ENCODE data around the gene CEP97.
"Not testable (repeated sequence)": the region's sequence is repeated elsewhere in the genome, so short reads cannot be mapped to it uniquely, and the experiment has no call there.

The CEP97 gene, protein sequence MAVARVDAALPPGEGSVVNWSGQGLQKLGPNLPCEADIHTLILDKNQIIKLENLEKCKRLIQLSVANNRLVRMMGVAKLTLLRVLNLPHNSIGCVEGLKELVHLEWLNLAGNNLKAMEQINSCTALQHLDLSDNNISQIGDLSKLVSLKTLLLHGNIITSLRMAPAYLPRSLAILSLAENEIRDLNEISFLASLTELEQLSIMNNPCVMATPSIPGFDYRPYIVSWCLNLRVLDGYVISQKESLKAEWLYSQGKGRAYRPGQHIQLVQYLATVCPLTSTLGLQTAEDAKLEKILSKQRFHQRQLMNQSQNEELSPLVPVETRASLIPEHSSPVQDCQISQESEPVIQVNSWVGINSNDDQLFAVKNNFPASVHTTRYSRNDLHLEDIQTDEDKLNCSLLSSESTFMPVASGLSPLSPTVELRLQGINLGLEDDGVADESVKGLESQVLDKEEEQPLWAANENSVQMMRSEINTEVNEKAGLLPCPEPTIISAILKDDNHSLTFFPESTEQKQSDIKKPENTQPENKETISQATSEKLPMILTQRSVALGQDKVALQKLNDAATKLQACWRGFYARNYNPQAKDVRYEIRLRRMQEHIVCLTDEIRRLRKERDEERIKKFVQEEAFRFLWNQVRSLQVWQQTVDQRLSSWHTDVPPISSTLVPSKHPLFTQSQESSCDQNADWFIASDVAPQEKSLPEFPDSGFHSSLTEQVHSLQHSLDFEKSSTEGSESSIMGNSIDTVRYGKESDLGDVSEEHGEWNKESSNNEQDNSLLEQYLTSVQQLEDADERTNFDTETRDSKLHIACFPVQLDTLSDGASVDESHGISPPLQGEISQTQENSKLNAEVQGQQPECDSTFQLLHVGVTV

DNA sequence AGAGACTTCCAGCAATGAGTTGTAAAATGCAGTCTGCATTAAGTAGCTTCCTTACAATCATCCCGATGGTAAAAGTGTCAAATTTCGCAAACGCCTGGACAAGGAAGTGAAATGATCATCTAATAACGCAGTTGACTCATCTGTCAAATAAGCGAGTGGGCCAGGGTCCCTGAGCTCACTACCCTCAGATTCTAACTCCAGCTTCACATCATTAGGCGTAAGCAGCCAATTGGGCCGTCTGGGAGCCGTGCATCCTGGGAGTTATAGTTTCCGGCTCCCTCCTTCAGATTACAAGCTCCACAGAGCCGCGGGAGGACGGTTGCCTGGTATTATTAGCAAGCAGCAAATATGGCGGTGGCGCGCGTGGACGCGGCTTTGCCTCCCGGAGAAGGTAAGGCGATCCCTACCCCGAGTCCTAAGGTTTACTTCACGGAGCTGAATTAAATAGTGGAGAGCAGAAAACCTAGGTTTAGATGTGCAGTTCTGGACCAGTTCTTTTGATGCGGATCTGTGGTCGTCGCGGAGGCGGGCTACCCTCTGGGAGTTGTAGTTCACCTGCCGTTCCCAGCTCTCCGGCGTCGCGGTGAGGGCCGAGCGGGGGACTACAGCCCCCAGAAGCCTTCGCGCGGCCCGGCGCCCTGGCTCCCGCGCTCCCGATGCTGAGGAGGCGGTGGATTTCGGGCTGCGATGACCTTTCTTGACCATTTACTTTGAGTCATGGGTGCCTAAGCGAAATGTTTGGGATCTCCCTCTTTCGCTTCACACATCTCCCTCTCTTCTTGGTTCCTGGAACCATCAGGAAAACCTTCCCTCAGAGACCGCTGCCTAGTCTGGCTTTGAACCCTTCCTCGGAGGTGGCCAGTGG lies at the start of gene CEP97:
Gene CEP97 (plus strand): TSS at position 286 of the 865 bp plus-strand sequence. CDS start 63 bp downstream, at position 349.
- Mint-ChIP-seq H3K27me3 (no peaks in the 10 kb centered on the region), H3K36me3 (peaks cover 21% of the 10 kb centered on the region), H3K27ac (peak within 1 kb of the TSS; percentile 94), H3K4me3 (peak within 1 kb of the TSS; percentile 99), H3K4me1 (peaks cover 67% of the 10 kb centered on the region), H3K9me3 (no peaks in the 10 kb centered on the region)
- CTCF ChIA-PET, result interaction anchor here (0.6 to 1.8 kb wide), 6 partner anchors 10 to 55 kb away, joined by 3 to 8 read pairs (median 3); partner anchors contain the start of genes NXPE3 and ZBTB11
- DNase-seq, result peak; percentile 92

DNA sequence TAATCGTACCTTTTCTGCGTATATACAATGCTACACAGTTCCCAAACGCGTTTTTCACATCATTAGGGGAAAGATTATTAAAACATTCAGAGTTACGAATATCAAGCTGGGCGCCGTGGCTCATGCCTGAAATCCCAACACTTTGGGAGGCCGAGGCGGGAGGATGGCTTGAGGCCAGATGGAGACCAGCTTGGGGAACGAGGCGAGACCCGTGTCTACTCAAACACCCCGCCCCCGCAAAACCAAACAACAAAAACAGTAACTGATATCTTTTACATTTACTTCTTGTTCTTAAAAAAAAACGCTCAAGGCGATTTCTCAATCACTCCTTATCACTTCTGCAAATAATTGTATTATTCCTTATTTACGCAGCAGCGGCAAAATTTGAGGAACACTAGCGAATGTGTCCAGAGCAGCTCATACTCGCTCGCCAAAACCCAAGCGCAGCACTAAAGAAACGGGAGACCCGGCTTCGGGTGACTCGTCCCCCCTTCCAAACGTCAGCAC lies 48.7 kb upstream of the CEP97 start:
- DNase-seq, result no peak
- peaks cover 38% of the 10 kb centered on the region for H3K36me3 Mint-ChIP-seq
- H3K9me3 Mint-ChIP-seq, result no peaks in the 10 kb centered on the region
- peak overlapping the region; percentile 96 for H3K4me3 Mint-ChIP-seq
- CTCF ChIA-PET, result interaction anchor here (0.9 to 2.7 kb wide), 7 partner anchors 10 to 549 kb away, joined by 3 to 8 read pairs (median 5); partner anchors contain the start of genes CEP97, PCNP, RPL24 and SENP7
- peaks cover 4% of the 10 kb centered on the region for H3K27me3 Mint-ChIP-seq
- H3K4me1 Mint-ChIP-seq, result peaks cover 46% of the 10 kb centered on the region
- peak overlapping the region; percentile 99 for H3K27ac Mint-ChIP-seq

DNA sequence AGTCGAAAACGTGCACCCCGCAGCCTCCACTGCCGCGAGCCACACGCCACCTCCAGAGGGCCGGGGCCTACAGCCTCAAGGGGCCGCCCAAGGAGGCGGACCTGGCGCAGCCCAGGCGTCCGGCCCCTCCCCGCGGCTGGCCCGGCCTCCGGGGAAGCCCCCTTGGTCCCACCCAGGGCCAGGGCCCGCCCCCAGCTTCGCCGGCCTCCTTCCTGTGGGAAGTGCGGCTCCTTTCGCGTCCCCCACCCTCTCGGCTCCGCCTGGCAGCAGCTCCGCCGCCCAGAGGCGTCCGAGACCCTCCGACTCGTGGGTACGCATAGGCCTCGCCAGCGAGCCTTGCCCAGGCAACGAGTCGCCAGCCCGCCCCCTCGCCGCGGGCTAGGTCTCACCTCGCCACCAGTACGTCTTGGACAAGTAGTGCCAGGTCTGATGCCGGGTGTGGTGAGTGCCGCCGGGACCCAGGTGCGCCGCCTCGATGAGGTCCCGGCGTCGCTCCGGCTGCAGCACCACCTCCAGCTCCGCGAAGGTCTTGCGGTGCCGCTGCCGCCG lies 48.1 kb upstream of the CEP97 start:
- no peaks in the 10 kb centered on the region for H3K9me3 Mint-ChIP-seq
- H3K27ac Mint-ChIP-seq, result peak overlapping the region; percentile 99
- peaks cover 4% of the 10 kb centered on the region for H3K27me3 Mint-ChIP-seq
- DNase-seq, result peak; percentile 96
- H3K4me3 Mint-ChIP-seq, result peak overlapping the region; percentile 96
- peaks cover 49% of the 10 kb centered on the region for H3K4me1 Mint-ChIP-seq
- peaks cover 39% of the 10 kb centered on the region for H3K36me3 Mint-ChIP-seq
- CTCF ChIA-PET, result interaction anchor here (0.9 to 2.7 kb wide), 7 partner anchors 10 to 548 kb away, joined by 3 to 8 read pairs (median 5); partner anchors contain the start of genes CEP97, PCNP, RPL24 and SENP7

DNA sequence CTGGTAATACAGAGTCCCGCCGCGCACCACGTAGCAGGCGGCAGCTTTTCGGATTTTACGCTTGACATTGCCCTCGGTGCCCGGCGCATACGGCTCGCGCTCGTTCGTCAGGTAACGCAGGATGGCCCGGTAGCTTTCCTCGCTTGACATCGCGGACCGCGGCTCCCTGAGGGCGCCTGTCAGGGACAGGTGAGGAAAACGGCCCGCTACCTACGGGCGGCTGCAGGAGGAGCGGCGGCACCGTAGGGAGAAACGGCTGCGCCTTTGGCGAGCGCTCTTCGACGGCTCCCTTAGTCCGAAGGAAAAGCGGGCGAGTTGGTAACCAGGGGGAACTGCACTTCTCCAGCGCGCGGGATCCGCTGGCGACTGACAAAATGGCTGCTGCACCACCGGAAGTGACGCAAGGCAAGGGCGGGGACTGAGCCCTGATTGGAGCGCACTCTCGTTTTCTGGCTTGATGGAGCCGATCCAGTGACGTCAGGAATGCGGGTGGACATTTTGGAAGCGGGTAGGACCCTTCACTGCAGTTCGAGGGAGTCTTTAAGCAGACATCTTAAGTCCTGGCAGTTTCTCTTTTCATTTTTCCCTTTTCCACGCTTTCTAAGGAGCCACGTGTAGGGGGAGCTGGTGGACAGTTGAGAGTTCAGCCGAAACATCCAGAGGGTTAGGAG lies 47.5 kb upstream of the CEP97 start, which contains the start of gene ZBTB11:
Gene ZBTB11 (minus strand): TSS at position 368 of the 671 bp plus-strand sequence. CDS start 218 bp downstream, at position 150.
- H3K9me3 Mint-ChIP-seq, result no peaks in the 10 kb centered on the region
- CTCF ChIA-PET, result interaction anchor here (0.9 to 2.7 kb wide), 7 partner anchors 9 to 548 kb away, joined by 3 to 8 read pairs (median 4); partner anchors contain the start of genes CEP97, PCNP, RPL24 and SENP7
- DNase-seq, result peak; percentile 100
- H3K4me1 Mint-ChIP-seq, result peaks cover 47% of the 10 kb centered on the region
- H3K4me3 Mint-ChIP-seq, result peak within 1 kb of the TSS; percentile 96
- H3K36me3 Mint-ChIP-seq, result peaks cover 41% of the 10 kb centered on the region
- H3K27me3 Mint-ChIP-seq, result peaks cover 4% of the 10 kb centered on the region
- H3K27ac Mint-ChIP-seq, result peak within 1 kb of the TSS; percentile 99

DNA sequence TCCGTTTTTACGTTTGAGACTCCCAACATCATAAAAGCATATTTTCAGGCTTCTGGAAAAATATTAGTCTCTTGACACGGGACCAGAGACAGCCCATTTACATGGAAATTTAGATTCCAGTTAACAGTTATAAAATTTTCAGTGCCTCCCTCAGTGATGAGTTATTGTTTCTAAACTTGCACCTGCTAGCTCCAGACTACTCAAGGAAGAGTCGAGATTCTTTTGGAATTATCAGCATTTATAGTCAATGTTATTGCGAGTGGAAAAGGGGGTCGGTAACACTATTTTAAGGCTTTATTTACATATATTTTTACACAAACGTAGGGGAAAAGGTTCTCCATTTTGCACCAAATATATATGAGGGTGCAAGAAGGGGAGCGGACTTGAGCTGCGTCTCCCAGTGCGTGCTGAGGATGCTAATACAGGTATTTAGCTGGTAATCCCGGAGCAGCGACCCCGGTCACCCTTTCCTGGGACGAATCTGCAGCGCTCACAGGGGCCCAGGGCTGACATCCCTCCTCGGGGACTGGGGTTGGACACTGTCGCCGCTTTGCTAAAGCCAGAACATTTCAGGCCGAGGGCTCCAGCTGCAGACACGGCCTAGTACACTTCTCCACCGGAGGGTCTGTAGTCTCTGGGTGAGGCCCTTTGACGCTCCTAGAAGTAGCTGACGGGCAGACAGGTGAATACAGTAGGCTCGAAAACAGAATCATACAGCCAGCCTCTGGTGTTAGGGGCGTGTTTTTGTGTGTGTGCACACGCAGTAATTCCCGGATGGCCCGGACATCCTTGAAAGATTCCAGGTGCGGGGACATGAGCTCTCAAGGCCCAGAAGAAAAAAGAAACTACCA lies 46.8 kb upstream of the CEP97 start:
- no peak for DNase-seq
- Mint-ChIP-seq H3K4me1 (peaks cover 46% of the 10 kb centered on the region), H3K27me3 (peaks cover 4% of the 10 kb centered on the region), H3K27ac (peak overlapping the region; percentile 99), H3K36me3 (peaks cover 43% of the 10 kb centered on the region), H3K9me3 (no peaks in the 10 kb centered on the region), H3K4me3 (peak overlapping the region; percentile 96)
- CTCF ChIA-PET, result interaction anchor here (1.2 to 2.7 kb wide), 3 partner anchors 8 to 47 kb away, joined by 4 to 8 read pairs (median 6); partner anchors contain the start of genes CEP97 and RPL24

DNA sequence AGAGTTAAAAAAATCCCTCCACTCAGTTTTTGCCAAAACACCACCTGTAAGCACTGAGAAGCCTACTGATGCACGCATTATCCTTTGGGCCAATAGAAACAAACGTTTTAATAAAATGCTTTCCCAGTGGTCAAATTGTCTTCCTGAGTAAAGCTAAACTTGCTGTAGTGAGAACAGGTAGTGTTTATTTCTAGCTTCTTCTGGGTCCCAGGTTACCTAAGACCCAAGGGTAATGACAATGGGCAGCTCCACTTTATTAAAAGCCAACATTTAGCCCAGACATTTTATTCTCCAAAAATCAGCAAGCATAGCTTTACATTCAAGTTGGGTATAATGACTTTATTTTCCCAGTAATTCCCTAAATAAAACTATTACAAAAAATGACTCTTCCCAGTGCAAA lies 45.6 kb upstream of the CEP97 start:
- H3K27me3 Mint-ChIP-seq, result not testable (repeated sequence)
- peaks cover 39% of the 10 kb centered on the region for H3K36me3 Mint-ChIP-seq
- CTCF ChIA-PET, result interaction anchor here (0.9 kb wide), 1 partner anchor 166 kb away, joined by 3 read pairs; the partner anchor contains the start of gene SENP7

DNA sequence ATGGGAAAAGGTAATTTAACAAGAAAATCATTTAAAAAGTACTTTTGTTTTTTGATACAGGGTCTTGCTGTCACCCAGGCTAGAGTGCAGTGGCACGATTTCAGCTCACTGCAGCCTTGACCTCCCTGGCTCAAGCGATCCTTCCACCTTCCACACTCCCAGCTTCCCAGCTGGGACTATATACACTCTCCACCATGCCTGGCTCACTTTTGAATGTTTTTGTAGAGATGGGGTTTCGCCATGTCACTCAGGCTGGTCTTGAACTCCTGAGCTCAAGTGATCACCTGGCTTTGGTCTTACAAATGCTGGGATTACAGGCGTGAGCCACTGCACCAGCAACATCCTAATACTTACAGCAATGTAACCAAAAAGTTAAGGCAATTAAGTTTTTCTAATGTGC lies 43.9 kb upstream of the CEP97 start:
- Mint-ChIP-seq H3K27ac (no peak overlapping the region), H3K4me3 (no peak overlapping the region), H3K27me3 (peaks cover 4% of the 10 kb centered on the region), H3K9me3 (no peaks in the 10 kb centered on the region), H3K4me1 (peaks cover 39% of the 10 kb centered on the region), H3K36me3 (peaks cover 45% of the 10 kb centered on the region)
- CTCF ChIA-PET, result no interaction called here
- DNase-seq, result no peak

More for the DNA sequence above, 45.6 kb upstream of the CEP97 start:
- DNase-seq, H3K27ac Mint-ChIP-seq, H3K9me3 Mint-ChIP-seq, H3K4me3 Mint-ChIP-seq: not testable (repeated sequence)
- peaks cover 43% of the 10 kb centered on the region for H3K4me1 Mint-ChIP-seq

DNA sequence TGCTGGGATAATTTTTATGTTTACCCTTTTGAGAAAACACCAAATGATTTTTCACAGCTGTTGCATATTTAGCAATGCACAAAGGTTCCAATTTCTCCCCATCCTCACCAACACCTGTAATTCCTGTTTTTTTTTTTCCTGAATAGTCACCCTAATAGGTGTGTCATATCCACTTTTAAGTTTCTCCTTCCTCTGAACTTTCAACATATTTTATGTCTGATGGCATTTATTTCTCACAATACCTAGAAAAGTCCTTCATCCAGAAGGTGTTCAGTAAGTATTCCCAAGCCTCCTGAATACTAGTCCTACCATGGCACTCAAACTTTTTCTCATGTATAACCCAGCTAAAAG lies 39.4 kb upstream of the CEP97 start:
- peaks cover 44% of the 10 kb centered on the region for H3K36me3 Mint-ChIP-seq
- CTCF ChIA-PET, result interaction anchor here (1.5 to 2.1 kb wide), 3 partner anchors 8 to 23 kb away, joined by 3 to 6 read pairs (median 6); partner anchors contain the start of gene ZBTB11
- H3K9me3 Mint-ChIP-seq, result no peaks in the 10 kb centered on the region
- H3K4me3 Mint-ChIP-seq, result peak overlapping the region; percentile 97
- H3K27me3 Mint-ChIP-seq, result no peaks in the 10 kb centered on the region
- DNase-seq, result no peak
- peak overlapping the region; percentile 97 for H3K27ac Mint-ChIP-seq
- H3K4me1 Mint-ChIP-seq, result peaks cover 33% of the 10 kb centered on the region

DNA sequence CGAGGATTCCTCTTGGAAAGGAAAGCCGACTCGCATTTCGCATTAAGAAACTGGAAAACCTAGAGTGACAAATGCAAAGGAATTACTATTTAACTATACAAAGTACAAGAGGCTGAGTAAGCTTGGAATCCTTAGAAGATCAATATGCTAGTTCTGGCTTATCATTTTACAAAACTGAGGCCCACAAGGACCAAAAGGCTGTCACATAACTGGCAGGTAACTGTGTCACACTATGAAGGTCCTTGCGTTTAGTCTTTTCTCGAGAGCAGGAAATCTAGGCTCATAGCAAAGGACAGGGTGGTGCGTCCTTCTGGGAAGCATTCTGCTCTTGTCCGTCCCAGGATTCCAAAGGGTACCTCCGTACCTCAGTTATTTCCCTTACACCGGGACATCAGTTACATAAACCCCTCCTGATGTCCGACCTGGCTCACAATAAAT lies 38.5 kb upstream of the CEP97 start:
- Mint-ChIP-seq H3K27me3 (no peaks in the 10 kb centered on the region), H3K4me1 (peaks cover 38% of the 10 kb centered on the region), H3K27ac (peak overlapping the region; percentile 97), H3K36me3 (peaks cover 37% of the 10 kb centered on the region), H3K4me3 (peak overlapping the region; percentile 97), H3K9me3 (no peaks in the 10 kb centered on the region)
- no peak for DNase-seq
- CTCF ChIA-PET, result interaction anchor here (1.5 to 2.1 kb wide), 2 partner anchors 8 to 10 kb away, joined by 6 read pairs; partner anchors contain the start of gene ZBTB11

DNA sequence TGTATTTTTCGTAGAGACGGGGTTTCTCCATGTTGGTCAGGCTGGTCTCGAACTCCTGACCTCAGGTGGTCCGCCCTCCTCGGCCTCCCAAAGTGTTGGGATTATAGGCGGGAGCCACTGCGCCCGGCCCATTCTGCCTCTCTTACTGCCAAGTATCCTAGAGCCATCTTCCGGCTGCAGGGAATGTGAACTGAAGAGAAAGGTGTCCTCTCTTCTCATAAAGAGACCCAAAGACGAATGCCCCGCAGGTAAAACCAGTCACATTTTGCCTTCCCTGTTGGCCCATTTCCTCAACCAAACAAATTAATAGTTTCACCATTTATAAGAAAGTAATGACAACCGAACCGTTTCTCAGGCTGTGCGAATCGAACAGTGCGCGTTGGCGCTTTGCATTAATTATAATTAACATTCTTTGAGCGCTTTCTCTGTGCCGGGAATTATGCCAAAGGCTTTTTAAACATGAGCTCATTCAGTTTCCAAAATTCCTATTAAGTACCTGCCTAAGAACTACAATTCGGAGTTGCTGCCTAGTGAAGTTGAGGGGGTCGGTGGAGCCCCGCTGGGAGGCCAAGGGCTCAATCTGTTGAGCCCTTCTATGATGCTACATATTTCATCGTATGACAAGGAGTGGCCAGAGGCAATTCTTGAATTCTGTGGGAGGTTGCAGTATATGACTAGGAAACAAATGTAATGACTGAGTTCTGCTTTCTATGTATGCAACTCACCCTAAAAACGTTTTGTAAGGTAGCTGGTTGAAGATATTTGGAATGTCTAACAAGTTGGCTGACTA lies 37.1 kb upstream of the CEP97 start:
- Mint-ChIP-seq H3K4me3 (peak overlapping the region; percentile 97), H3K4me1 (peaks cover 37% of the 10 kb centered on the region), H3K9me3 (no peaks in the 10 kb centered on the region), H3K27me3 (no peaks in the 10 kb centered on the region), H3K27ac (peak overlapping the region; percentile 97), H3K36me3 (peaks cover 24% of the 10 kb centered on the region)
- no peak for DNase-seq
- CTCF ChIA-PET, result interaction anchor here (0.7 to 2.1 kb wide), 2 partner anchors 10 to 39 kb away, joined by 3 to 6 read pairs; partner anchors contain the start of gene ZBTB11

DNA sequence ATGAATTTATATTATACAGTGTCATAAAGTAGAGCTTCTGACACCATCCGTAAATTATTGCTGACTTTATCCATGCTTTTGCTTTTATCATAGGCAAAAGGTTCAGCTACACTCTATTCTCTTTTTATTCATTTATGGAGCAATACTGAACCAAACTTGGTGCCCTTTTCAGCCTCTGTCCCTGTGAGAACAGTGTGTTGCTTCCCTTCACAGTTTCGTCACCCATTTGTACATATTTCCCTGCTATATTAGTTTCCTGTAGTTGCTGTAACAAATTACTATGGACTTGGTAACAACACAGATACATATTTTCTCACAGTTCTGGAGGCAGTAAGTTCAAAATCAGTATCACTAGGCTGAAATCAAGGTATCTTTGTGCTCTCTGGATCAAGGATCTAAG lies 35.1 kb upstream of the CEP97 start:
- H3K27ac Mint-ChIP-seq, result no peak overlapping the region
- H3K9me3 Mint-ChIP-seq, result no peaks in the 10 kb centered on the region
- peaks cover 33% of the 10 kb centered on the region for H3K4me1 Mint-ChIP-seq
- CTCF ChIA-PET, result interaction anchor here (1.5 kb wide), 1 partner anchor 114 kb away, joined by 6 read pairs; no protein-coding TSS in a partner anchor
- DNase-seq, result no peak
- H3K27me3 Mint-ChIP-seq, result no peaks in the 10 kb centered on the region
- peaks cover 20% of the 10 kb centered on the region for H3K36me3 Mint-ChIP-seq
- no peak overlapping the region for H3K4me3 Mint-ChIP-seq
